GM12891 (cell line): ENCODE data around the gene ATXN10.

Experiments used
- PAX5 ChIP-seq: IDR thresholded peaks from 2 replicates; pipeline ENCODE4 v1.6.1; 2011; ENCODE audit warnings: low read length, moderate library complexity, mild to moderate bottlenecking; ENCODE audit not compliant: insufficient read depth, severe bottlenecking
- POLR2A ChIP-seq: IDR thresholded peaks from 2 replicates; pipeline ENCODE4 v1.6.1; 2011; ENCODE audit warnings: low read depth, low read length, control low read depth
- POLR2AphosphoS5 ChIP-seq: IDR thresholded peaks from 2 replicates; pipeline ENCODE4 v1.6.1; 2011; ENCODE audit warnings: low read depth, low read length, control low read depth
- SPI1 ChIP-seq: IDR thresholded peaks from 2 replicates; pipeline ENCODE4 v1.6.1; 2011; ENCODE audit warnings: low read depth, low read length, control low read depth
- TAF1 ChIP-seq: IDR thresholded peaks from 2 replicates; pipeline ENCODE4 v1.6.1; 2011; ENCODE audit warnings: low read depth, low read length, control low read depth

GRCh38 chr22:45865561-45866125 lies 194.0 kb downstream of the ATXN10 start:
- no peak for TF ChIP-seq POLR2A
- TF ChIP-seq TAF1 = no peak
- TF ChIP-seq PAX5 = no peak
- no peak for TF ChIP-seq POLR2AphosphoS5
- no peak for TF ChIP-seq SPI1
